ENCODE measurements around the gene LINGO3. TPM values are rescaled to one million over a fixed set of nuclear protein-coding genes. Genes with fewer than 3 reads are reported as not detected.

LINGO3 gene
- total and polyA plus RNA-seq, 2 of the 8 experiments (the other 6 are each of a cell fraction or from before 2014, with no cell fraction given) = 0.59 TPM; not detected in 1

DNA sequence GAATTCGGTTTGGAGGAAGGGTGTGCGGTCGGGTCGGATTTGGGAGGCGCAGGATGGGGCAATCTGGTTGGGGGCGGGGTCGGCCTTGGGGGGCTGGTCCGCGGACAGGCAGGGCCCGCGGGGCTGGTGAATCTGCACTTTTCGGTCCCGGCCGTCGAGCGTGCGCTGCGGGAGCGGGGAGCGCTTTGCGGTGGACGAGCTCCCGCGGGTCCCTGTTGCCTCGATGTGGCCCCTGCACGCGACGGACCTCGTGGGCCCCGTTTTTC is 37.9 kb downstream of the LINGO3 start:
- WGBS, 2 experiments (ENCODE audit: extremely low coverage in 1 of 2, insufficient coverage in 1 of 2, insufficient read length in 1 of 2, insufficient replicate concordance in 2 of 2, low coverage in 1 of 2, low lambda C conversion rate in 2 of 2, missing lambda C conversion rate in 1 of 2) = 0% methylated on average over 16 of the region's 30 CpGs; no CpG with 5 or more reads in 1 of the 2 experiments
- no peak for FAIRE-seq

More for the DNA sequence above, 37.9 kb downstream of the LINGO3 start:
- ChIA-PET POLR2A (ENCODE audit: partially characterized antibody) (interaction anchor here (0.7 to 23.4 kb wide), 34 partner anchors 10 to 333 kb away, joined by 3 to 330 read pairs (median 5); partner anchors contain the start of genes AMH, DOT1L, JSRP1 and LSM7), CTCF (ENCODE audit: partially characterized antibody) (interaction anchor here (1.2 kb wide), 1 partner anchor 21 kb away, joined by 3 read pairs; no protein-coding TSS in a partner anchor)
- Histone ChIP-seq H4K91ac (replicated peaks; ENCODE audit: insufficient read length, low read length) (no peak overlapping the region), H3K27me3 (replicated peaks in 1 of 4; ENCODE audit: control insufficient read depth in 3 of 4, extremely low read depth in 1 of 4, insufficient read depth in 3 of 4, low read length in 3 of 4) (no peaks in the 10 kb centered on the region), H2BK20ac (ENCODE audit: low read length) (no peak overlapping the region), H3K79me2 (ENCODE audit: control insufficient read depth in 1 of 2, insufficient read depth in 2 of 2, low read length in 2 of 2) (peaks cover 20 to 40% of the 10 kb centered on the region in 2 experiments; a peak in 3 of 4 replicates), H2AFZ (ENCODE audit: low read length) (no peak overlapping the region), H3K56ac (replicated peaks; ENCODE audit: insufficient read length, low read depth, low read length) (peak overlapping the region; percentile 97), H3K4me2 (ENCODE audit: insufficient read depth in 1 of 2, low read depth in 2 of 2, low read length in 2 of 2) (peak overlapping the region in 1 of 2 experiments; percentile 65; a peak in 2 of 4 replicates), H3K23ac (ENCODE audit: insufficient read length) (no peak overlapping the region), H3K27ac (ENCODE audit: low read depth, low read length) (peak overlapping the region; percentile 76), H2BK12ac (ENCODE audit: low read depth, low read length) (no peak overlapping the region), H3K14ac (ENCODE audit: insufficient read length) (no peak overlapping the region), H3K23me2 (ENCODE audit: low read depth, low read length) (peaks cover 5% of the 10 kb centered on the region; the same call in 1 of the 2 replicates), H3K4ac (replicated peaks; ENCODE audit: insufficient read length, low read depth, low read length) (no peak overlapping the region), H2BK5ac (ENCODE audit: low read depth, low read length) (peak overlapping the region; percentile 78; the same call in 1 of the 2 replicates), H3K4me1 (replicated peaks in 1 of 4; ENCODE audit: control insufficient read depth in 3 of 4, insufficient read depth in 4 of 4, low read length in 3 of 4) (peaks cover 0 to 20% (median 7%) of the 10 kb centered on the region in 4 experiments; a peak in 5 of 7 replicates), H2BK15ac (ENCODE audit: low read length) (no peak overlapping the region), H3K4me3 (ENCODE audit: extremely low read depth in 1 of 4, insufficient read depth in 2 of 4, low read depth in 3 of 4, low read length in 4 of 4) (peak overlapping the region; percentile 87 to 100 (median 94)), H3K79me1 (ENCODE audit: low read depth, low read length) (peaks cover 3% of the 10 kb centered on the region; the same call in 1 of the 2 replicates), H3K18ac (ENCODE audit: extremely low read depth, low read length) (peak overlapping the region; percentile 71), H3K9me3 (ENCODE audit: insufficient read depth in 2 of 2, low read depth in 1 of 2, low read length in 1 of 2) (no peaks in the 10 kb centered on the region), H2AK5ac (ENCODE audit: low read depth, low read length) (no peak overlapping the region), H3K36me3 (ENCODE audit: control insufficient read depth in 2 of 4, insufficient read depth in 4 of 4, low read length in 3 of 4) (peaks cover 3 to 23% (median 9%) of the 10 kb centered on the region in 4 experiments; a peak in 5 of 8 replicates), H3K9ac (replicated peaks in 1 of 4; ENCODE audit: extremely low read depth in 1 of 4, low read depth in 3 of 4, low read length in 3 of 4) (peak overlapping the region; percentile 88 to 95 (median 90)), H4K5ac (ENCODE audit: insufficient read length, low read depth, low read length) (peak overlapping the region; percentile 67), H4K8ac (ENCODE audit: extremely low read depth, insufficient read depth, low read length) (peak overlapping the region; percentile 88), H4K20me1 (replicated peaks in 1 of 2; ENCODE audit: control insufficient read depth in 1 of 2, insufficient read depth in 2 of 2, low read length in 2 of 2) (peaks cover 22 to 27% of the 10 kb centered on the region in 2 experiments), H2BK120ac (replicated peaks; ENCODE audit: low read depth, low read length) (no peak overlapping the region)
- DNase-seq (ENCODE audit: low read depth in 1 of 2, low spot score in 2 of 2) = no peak
- TF ChIP-seq JUN (IDR thresholded peaks at IDR 0.05; ENCODE audit: low read depth, low read length) = no peak
- no peak for TF ChIP-seq JUND (IDR thresholded peaks at IDR 0.05; ENCODE audit: low read length)
- TF ChIP-seq SIN3A (conservative IDR thresholded peaks at IDR 0.05 in 1 of 2, IDR thresholded peaks at IDR 0.05 in 1 of 2; ENCODE audit: low read depth in 1 of 2, low read length in 2 of 2) = 0 out of 4 replicates have a peak, but pooled peaks of 1 of the 2 experiments have one; percentile 2
- TF ChIP-seq TCF12 (IDR thresholded peaks at IDR 0.05; ENCODE audit: low read depth, low read length) = no peak
